Astrocyte (in vitro differentiated cells and primary cell): ENCODE measurements around the gene SCUBE1.

ENCODE experiments used
- EZH2 ChIP-seq: IDR thresholded peaks from 2 replicates; pipeline ENCODE4 v1.6.1; 2012; ENCODE audit warnings: mild to moderate bottlenecking, low read length, inconsistent platforms; ENCODE audit not compliant: insufficient read depth
- TF ChIP-seq, protein P1 (sequence below): IDR thresholded peaks from 2 replicates; pipeline ENCODE4 v1.5.1; 2011; ENCODE audit warnings: low read depth, mild to moderate bottlenecking, inconsistent platforms, low read length, moderate library complexity; ENCODE audit not compliant: insufficient read depth

GRCh38 chr22:43185860-43186261 is 157.3 kb downstream of the SCUBE1 start:
- TF ChIP-seq EZH2, result no peak
- TF ChIP-seq, protein P1, sequence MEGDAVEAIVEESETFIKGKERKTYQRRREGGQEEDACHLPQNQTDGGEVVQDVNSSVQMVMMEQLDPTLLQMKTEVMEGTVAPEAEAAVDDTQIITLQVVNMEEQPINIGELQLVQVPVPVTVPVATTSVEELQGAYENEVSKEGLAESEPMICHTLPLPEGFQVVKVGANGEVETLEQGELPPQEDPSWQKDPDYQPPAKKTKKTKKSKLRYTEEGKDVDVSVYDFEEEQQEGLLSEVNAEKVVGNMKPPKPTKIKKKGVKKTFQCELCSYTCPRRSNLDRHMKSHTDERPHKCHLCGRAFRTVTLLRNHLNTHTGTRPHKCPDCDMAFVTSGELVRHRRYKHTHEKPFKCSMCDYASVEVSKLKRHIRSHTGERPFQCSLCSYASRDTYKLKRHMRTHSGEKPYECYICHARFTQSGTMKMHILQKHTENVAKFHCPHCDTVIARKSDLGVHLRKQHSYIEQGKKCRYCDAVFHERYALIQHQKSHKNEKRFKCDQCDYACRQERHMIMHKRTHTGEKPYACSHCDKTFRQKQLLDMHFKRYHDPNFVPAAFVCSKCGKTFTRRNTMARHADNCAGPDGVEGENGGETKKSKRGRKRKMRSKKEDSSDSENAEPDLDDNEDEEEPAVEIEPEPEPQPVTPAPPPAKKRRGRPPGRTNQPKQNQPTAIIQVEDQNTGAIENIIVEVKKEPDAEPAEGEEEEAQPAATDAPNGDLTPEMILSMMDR, result no peak
